Kidney (tissue), 22 donors: ENCODE results near the gene KERA. TPM values are rescaled to one million over a fixed set of nuclear protein-coding genes. Genes with fewer than 3 reads are reported as not detected.

Source experiments
- DNase-seq, 5 donors: peaks; one replicate each; pipeline ENCODE4 v3.0.0-alpha.2; 2013 to 2020
- FAIRE-seq: peaks from 2 replicates; lab custom pipeline; 2012; peaks lifted over from hg19 to GRCh38; lab: Jason Lieb, UNC
- H3K27ac ChIP-seq, 2 donors: one replicate each; pipeline ENCODE4 v1.7.0; 2013; ENCODE audit warnings: low read depth in 2 of 2, low read length in 2 of 2, inconsistent platforms in 1 of 2
- H3K27me3 ChIP-seq: one replicate; pipeline ENCODE4 v1.7.1; 2013; ENCODE audit warnings: low read length, inconsistent platforms; ENCODE audit not compliant: control insufficient read depth, insufficient read depth
- H3K36me3 ChIP-seq, 3 donors: one replicate each; pipeline versions ENCODE4 v1.7.0 to v1.7.1; 2013; ENCODE audit warnings: low read length in 3 of 3, control low read depth in 1 of 3, inconsistent platforms in 1 of 3; ENCODE audit not compliant: insufficient read depth in 3 of 3, control insufficient read depth in 2 of 3
- H3K4me1 ChIP-seq, 3 donors: one replicate each; pipeline versions ENCODE4 v1.7.0 to v1.7.1; 2013; ENCODE audit warnings: low read length in 3 of 3, inconsistent platforms in 1 of 3, low read depth in 1 of 3; ENCODE audit not compliant: control insufficient read depth in 2 of 3, insufficient read depth in 2 of 3
- H3K4me3 ChIP-seq, 3 donors: one replicate each; pipeline versions ENCODE4 v1.7.0 to v1.8.1; 2013; ENCODE audit warnings: low read length in 3 of 3, control low read depth in 1 of 3, inconsistent platforms in 1 of 3
- H3K9ac ChIP-seq, 3 donors: one replicate each; pipeline versions ENCODE4 v1.7.0 to v1.7.1; 2013; ENCODE audit warnings: low read length in 3 of 3, control low read depth in 1 of 3, inconsistent platforms in 1 of 3
- H3K9me3 ChIP-seq, 3 donors: one replicate each; pipeline versions ENCODE4 v1.7.0 to v1.7.1; 2013; ENCODE audit warnings: low read length in 3 of 3, control low read depth in 1 of 3, inconsistent platforms in 1 of 3; ENCODE audit not compliant: control insufficient read depth in 2 of 3, insufficient read depth in 1 of 3
- intact Hi-C: fragments of 100-400 bp; cut with DNase I; formaldehyde crosslinking; loops from one replicate; pipeline ENCODE4 v1.11.1; 2022
- long read RNA-seq, 10 donors: library from polyadenylated mRNA in 1 of 10; unstranded in 1 of 10; transcript quantifications; one replicate each; pipeline ENCODE4 v2.0.0 and lab custom pipeline, GENCODE V29; 2021 to 2026
- polyA plus RNA-seq: library from polyadenylated mRNA; stranded (reverse); fragments of 350-450 nt; fragmentation: Illumina TruSeq; extraction: RNeasy Lipid Tissue Mini Kit (QIAGEN cat#74804); gene quantifications from one replicate; pipeline ENCODE4 v1.2.3, GENCODE V29; 2014; ENCODE audit warnings: low read depth, low replicate concordance; ENCODE audit not compliant: insufficient read depth
- total RNA-seq: library from RNA; stranded (reverse); fragmentation: NEBNext Ultra II Directional; extraction: Animal tissue kit (Norgen Biotek cat#: 25700); gene quantifications from one replicate; pipeline ENCODE4 v1.2.1, GENCODE V29; 2021
- TF ChIP-seq, protein P1 (sequence below): IDR thresholded peaks from 3 replicates; pipeline ENCODE4 v1.5.1; 2012; ENCODE audit warnings: mild to moderate bottlenecking, moderate library complexity, borderline replicate concordance; ENCODE audit not compliant: insufficient read depth; ENCODE audit errors: extremely low read depth
- donor health status: control.
- donor health status: control.
- donor health status: control.
- donor health status: control.
- donor health status: control.
- donor health status: DM: yes; HTN: yes; CAD: no.
- donor health status: Normal renal cell carcinoma (clear cell type).

The KERA gene, protein sequence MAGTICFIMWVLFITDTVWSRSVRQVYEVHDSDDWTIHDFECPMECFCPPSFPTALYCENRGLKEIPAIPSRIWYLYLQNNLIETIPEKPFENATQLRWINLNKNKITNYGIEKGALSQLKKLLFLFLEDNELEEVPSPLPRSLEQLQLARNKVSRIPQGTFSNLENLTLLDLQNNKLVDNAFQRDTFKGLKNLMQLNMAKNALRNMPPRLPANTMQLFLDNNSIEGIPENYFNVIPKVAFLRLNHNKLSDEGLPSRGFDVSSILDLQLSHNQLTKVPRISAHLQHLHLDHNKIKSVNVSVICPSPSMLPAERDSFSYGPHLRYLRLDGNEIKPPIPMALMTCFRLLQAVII
- total RNA-seq (not detected), polyA plus RNA-seq (not detected)
- long read RNA-seq, donor 1 = 0 reads
- long read RNA-seq, donor 2 = 0 reads
- long read RNA-seq, donor 3, partial matches to known transcripts = 0 of 1 reads
- long read RNA-seq, donor 3, other reads (novel, unspliced or antisense) = 0 of 1 reads
- long read RNA-seq, donor 4 = 0 reads
- long read RNA-seq, donor 5 = 0 reads
- long read RNA-seq, donor 6 = 0 reads
- long read RNA-seq, donor 7 = 0 reads
- long read RNA-seq, donor 8 = 0 reads
- long read RNA-seq, donor 9 = 0 reads
- long read RNA-seq, donor 10 = 0 reads

DNA sequence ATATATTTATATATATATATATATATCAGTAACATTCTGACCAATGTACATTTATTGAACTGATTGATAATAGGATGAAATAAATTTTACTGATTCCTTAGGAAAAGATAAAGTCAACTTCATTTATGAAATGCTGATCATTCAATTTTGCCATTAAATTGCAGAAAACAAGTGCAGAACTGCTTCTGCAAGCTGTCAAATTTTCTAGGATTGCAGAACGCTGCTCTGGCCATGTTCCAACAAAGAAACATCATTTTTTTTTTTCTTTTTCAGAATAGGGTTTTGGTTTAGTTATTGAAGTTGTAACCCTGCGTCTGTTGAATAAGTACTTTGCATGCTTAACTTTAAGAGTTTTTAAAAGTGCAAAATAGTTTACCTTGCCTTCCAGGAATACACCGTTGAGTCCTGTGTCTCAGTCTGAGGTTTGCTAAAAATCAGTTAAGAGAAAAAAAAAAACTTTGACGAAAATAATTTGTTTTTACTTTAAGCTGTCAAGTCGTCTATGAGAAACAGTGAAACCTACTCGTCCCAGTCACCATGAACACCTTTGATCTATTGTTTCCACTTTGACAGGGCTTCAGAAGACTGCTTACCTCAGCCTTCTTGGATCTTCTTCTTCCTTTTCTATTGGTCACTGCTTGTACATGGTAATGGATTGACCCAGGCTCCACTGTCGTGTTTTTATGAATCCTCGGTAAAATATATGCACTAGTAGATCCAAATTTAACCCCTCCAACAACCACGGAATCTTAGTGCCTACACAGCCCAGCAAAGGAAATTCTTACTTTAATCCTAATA is at the start of gene KERA:
TSS of gene KERA (minus strand) at position 657 of the 798 bp plus-strand sequence. CDS start 1,743 bp downstream, outside the sequence.
- no peak within 1 kb of the TSS for H3K9ac ChIP-seq
- no peaks in the 10 kb centered on the region for H3K9me3 ChIP-seq
- no peak for DNase-seq
- no peaks in the 10 kb centered on the region for H3K27me3 ChIP-seq
- H3K4me1 ChIP-seq = no peaks in the 10 kb centered on the region
- intact Hi-C loops = no loop called here
- FAIRE-seq = no peak
- TF ChIP-seq, protein P1, sequence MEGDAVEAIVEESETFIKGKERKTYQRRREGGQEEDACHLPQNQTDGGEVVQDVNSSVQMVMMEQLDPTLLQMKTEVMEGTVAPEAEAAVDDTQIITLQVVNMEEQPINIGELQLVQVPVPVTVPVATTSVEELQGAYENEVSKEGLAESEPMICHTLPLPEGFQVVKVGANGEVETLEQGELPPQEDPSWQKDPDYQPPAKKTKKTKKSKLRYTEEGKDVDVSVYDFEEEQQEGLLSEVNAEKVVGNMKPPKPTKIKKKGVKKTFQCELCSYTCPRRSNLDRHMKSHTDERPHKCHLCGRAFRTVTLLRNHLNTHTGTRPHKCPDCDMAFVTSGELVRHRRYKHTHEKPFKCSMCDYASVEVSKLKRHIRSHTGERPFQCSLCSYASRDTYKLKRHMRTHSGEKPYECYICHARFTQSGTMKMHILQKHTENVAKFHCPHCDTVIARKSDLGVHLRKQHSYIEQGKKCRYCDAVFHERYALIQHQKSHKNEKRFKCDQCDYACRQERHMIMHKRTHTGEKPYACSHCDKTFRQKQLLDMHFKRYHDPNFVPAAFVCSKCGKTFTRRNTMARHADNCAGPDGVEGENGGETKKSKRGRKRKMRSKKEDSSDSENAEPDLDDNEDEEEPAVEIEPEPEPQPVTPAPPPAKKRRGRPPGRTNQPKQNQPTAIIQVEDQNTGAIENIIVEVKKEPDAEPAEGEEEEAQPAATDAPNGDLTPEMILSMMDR = no peak
- no peak within 1 kb of the TSS for H3K27ac ChIP-seq
- no peak within 1 kb of the TSS for H3K4me3 ChIP-seq
- no peaks in the 10 kb centered on the region for H3K36me3 ChIP-seq

DNA sequence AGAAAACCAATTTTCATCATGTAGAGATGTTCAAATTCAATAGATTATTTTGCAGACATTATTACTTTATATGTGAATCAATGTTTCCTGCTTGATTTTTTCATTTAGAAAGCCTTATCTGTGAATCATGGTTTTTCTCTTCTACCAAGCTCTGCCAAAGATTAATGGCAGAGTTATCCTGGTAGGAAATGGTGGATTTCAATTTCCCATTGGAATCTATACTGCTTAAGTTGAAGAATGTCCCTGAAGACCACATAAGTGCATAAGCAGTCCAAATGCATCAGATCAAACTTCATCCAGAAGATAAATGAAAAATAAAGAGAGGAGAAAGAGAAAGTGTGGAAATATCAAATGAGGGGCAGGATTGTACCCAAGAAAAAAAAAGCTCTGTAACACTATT is 48.5 kb upstream of the KERA start:
- TF ChIP-seq, protein P1 = no peak
- Histone ChIP-seq H3K4me1 (no peaks in the 10 kb centered on the region), H3K27ac (no peak overlapping the region), H3K4me3 (no peak overlapping the region), H3K36me3 (no peaks in the 10 kb centered on the region), H3K9me3 (no peaks in the 10 kb centered on the region), H3K27me3 (no peaks in the 10 kb centered on the region), H3K9ac (no peak overlapping the region)
- FAIRE-seq (no peak), DNase-seq (no peak)
- intact Hi-C loops = no loop called here

DNA sequence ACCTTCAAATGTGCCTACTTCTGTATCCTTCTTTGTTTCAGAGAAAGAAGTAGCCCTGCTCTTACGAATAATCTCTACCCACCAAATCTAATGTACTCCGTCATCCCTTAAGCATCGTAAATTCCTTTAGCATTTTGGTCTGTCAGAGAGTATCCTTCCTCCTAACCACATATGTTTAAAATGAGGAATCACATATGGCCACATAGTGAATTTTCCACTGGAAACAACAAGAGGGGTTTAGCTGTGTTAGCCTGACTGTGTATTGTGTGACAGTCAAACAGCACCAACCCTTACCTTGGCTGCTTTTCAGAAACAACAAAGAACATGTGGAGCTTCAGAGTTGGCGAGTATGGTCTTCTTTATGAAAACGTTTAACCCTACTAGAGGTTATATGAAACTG is 48.0 kb upstream of the KERA start:
- Histone ChIP-seq H3K27me3 (no peaks in the 10 kb centered on the region), H3K9ac (no peak overlapping the region), H3K4me1 (no peaks in the 10 kb centered on the region), H3K36me3 (no peaks in the 10 kb centered on the region), H3K4me3 (peak overlapping the region in 1 of 3 donors; percentile 3), H3K27ac (no peak overlapping the region), H3K9me3 (no peaks in the 10 kb centered on the region)
- intact Hi-C loops = no loop called here
- DNase-seq (peak in 2 of 5 donors; percentile 26 to 32), FAIRE-seq (no peak)
- TF ChIP-seq, protein P1 = no peak
